ENCODE data around the gene VPS11.

VPS11 gene

GRCh38 chr11:119116235-119116594 is 48.6 kb downstream of the VPS11 start:
- Histone ChIP-seq H3K4me2 (ENCODE audit: low read depth, low read length, poor library complexity, severe bottlenecking) (no peak overlapping the region), H3K79me2 (ENCODE audit: insufficient read depth, low read length) (0 out of 2 replicates have a peak, but pooled peaks cover 5% of the 10 kb centered on the region), H3K9me2 (replicated peaks; ENCODE audit: low read depth, low read length) (no peaks in the 10 kb centered on the region)

DNA sequence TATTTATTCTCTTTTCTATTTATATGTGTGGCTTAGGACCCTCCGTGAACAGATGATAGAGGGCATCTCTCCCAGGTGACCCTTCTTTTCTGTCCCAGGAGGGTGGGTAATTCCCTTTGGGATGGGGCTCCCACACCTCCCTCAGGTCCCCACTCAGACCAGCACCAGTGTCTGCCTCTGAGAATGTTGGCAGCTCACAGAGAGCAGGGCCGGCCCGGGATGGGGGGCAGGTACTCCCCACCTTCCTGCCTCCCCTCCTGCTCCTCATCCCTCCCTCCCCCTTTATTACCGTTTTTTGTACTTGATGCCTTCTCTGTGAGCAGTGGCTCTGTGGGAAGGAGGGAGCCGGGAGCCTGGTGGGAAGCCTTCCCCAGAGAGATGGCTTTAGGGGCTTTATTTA is 49.0 kb downstream of the VPS11 start:
- Histone ChIP-seq H3K4me1 (ENCODE audit: insufficient read depth, low read length, poor library complexity, severe bottlenecking) (peaks cover 7% of the 10 kb centered on the region), H3K9ac (ENCODE audit: low read depth, low read length, poor library complexity, severe bottlenecking) (no peak overlapping the region), H3F3A (ENCODE audit: low read depth) (peaks cover 3% of the 10 kb centered on the region), H3K36me3 (ENCODE audit: insufficient read depth, low read length) (peaks cover 7% of the 10 kb centered on the region; the same call in 1 of the 2 replicates), H3K79me2 (ENCODE audit: insufficient read depth, low read length) (peaks cover 7% of the 10 kb centered on the region), H3K4me3 (ENCODE audit: low read length, poor library complexity, severe bottlenecking) (no peak overlapping the region), H3K9me2 (replicated peaks; ENCODE audit: low read depth, low read length) (no peaks in the 10 kb centered on the region), H3K4me2 (ENCODE audit: low read depth, low read length, poor library complexity, severe bottlenecking) (no peak overlapping the region), H2AFZ (ENCODE audit: low read length) (no peak overlapping the region), H4K20me1 (ENCODE audit: insufficient read depth, low read length, poor library complexity, severe bottlenecking) (no peaks in the 10 kb centered on the region), H3K9me3 (ENCODE audit: insufficient read depth, low read depth, low read length) (no peaks in the 10 kb centered on the region), H3K27me3 (ENCODE audit: insufficient read depth, low read length, poor library complexity, severe bottlenecking) (no peaks in the 10 kb centered on the region)
- no peak for TF ChIP-seq EZH2phosphoT487 (IDR thresholded peaks at IDR 0.05; ENCODE audit: borderline replicate concordance)
- TF ChIP-seq, protein P1, sequence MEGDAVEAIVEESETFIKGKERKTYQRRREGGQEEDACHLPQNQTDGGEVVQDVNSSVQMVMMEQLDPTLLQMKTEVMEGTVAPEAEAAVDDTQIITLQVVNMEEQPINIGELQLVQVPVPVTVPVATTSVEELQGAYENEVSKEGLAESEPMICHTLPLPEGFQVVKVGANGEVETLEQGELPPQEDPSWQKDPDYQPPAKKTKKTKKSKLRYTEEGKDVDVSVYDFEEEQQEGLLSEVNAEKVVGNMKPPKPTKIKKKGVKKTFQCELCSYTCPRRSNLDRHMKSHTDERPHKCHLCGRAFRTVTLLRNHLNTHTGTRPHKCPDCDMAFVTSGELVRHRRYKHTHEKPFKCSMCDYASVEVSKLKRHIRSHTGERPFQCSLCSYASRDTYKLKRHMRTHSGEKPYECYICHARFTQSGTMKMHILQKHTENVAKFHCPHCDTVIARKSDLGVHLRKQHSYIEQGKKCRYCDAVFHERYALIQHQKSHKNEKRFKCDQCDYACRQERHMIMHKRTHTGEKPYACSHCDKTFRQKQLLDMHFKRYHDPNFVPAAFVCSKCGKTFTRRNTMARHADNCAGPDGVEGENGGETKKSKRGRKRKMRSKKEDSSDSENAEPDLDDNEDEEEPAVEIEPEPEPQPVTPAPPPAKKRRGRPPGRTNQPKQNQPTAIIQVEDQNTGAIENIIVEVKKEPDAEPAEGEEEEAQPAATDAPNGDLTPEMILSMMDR (conservative IDR thresholded peaks at IDR 0.05; ENCODE audit: low read length) = no peak

More at GRCh38 chr11:119116235-119116594, 48.6 kb downstream of the VPS11 start:
- no peaks in the 10 kb centered on the region for H3K27me3 ChIP-seq (ENCODE audit: insufficient read depth, low read length, poor library complexity, severe bottlenecking)
- peaks cover 11% of the 10 kb centered on the region; the same call in 1 of the 2 replicates for H3K36me3 ChIP-seq (ENCODE audit: insufficient read depth, low read length)
- H3K4me3 ChIP-seq (ENCODE audit: low read length, poor library complexity, severe bottlenecking) = no peak overlapping the region
- no peak overlapping the region for H2AFZ ChIP-seq (ENCODE audit: low read length)
- H3K9ac ChIP-seq (ENCODE audit: low read depth, low read length, poor library complexity, severe bottlenecking) = no peak overlapping the region
- H3F3A ChIP-seq (ENCODE audit: low read depth) = peaks cover 3% of the 10 kb centered on the region
- no peaks in the 10 kb centered on the region for H4K20me1 ChIP-seq (ENCODE audit: insufficient read depth, low read length, poor library complexity, severe bottlenecking)
- TF ChIP-seq EZH2phosphoT487 (IDR thresholded peaks at IDR 0.05; ENCODE audit: borderline replicate concordance) = no peak
- H3K9me3 ChIP-seq (ENCODE audit: insufficient read depth, low read depth, low read length) = no peaks in the 10 kb centered on the region
- H3K4me1 ChIP-seq (ENCODE audit: insufficient read depth, low read length, poor library complexity, severe bottlenecking) = peaks cover 7% of the 10 kb centered on the region

DNA sequence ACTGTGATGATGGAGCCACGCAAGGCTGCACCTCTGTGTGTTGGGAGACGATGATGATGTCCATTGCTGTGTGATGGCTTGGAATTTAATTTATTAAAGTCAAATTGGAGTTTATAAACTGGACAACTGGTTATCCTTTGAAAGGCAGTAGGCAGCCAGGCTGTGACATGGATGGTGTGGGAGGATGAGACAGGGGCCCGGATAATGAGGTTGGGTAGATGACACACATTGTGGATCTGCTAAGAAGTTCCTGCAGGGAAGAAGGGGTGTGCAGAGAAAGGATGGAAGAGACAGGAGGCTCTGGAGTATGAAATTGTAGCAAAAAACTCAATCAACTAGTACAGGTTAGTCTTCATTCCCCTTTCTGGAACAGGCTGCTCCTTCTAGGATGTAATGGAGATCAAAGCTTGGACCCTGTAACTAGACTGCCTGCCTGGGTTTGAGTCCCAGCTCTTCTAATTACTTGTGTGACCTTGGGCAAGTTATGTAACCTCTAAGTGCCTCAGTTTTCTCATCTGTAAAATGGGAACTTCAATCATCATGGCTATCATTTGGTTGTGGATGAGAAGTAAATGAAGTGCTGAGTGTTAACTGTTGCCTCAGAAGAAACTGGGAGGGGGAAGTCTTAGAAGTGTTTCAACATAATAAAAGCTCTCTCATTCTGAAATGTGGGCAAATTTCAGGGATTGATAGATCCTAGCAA is 49.5 kb downstream of the VPS11 start:
- peaks cover 3% of the 10 kb centered on the region for H3F3A ChIP-seq (ENCODE audit: low read depth)
- H3K27me3 ChIP-seq (ENCODE audit: insufficient read depth, low read length, poor library complexity, severe bottlenecking) = no peaks in the 10 kb centered on the region
- no peak overlapping the region for H2AFZ ChIP-seq (ENCODE audit: low read length)
- peaks cover 3% of the 10 kb centered on the region for H4K20me1 ChIP-seq (ENCODE audit: insufficient read depth, low read length, poor library complexity, severe bottlenecking)
- TF ChIP-seq EZH2phosphoT487 (IDR thresholded peaks at IDR 0.05; ENCODE audit: borderline replicate concordance) = no peak
- TF ChIP-seq, protein P1 (conservative IDR thresholded peaks at IDR 0.05; ENCODE audit: low read length) = no peak
- H3K9ac ChIP-seq (ENCODE audit: low read depth, low read length, poor library complexity, severe bottlenecking) = no peak overlapping the region
- no peaks in the 10 kb centered on the region for H3K9me2 ChIP-seq (replicated peaks; ENCODE audit: low read depth, low read length)
- H3K4me3 ChIP-seq (ENCODE audit: low read length, poor library complexity, severe bottlenecking) = no peak overlapping the region
- peaks cover 11% of the 10 kb centered on the region for H3K4me1 ChIP-seq (ENCODE audit: insufficient read depth, low read length, poor library complexity, severe bottlenecking)
- peaks cover 6% of the 10 kb centered on the region; the same call in 1 of the 2 replicates for H3K36me3 ChIP-seq (ENCODE audit: insufficient read depth, low read length)
- H3K79me2 ChIP-seq (ENCODE audit: insufficient read depth, low read length) = peaks cover 13% of the 10 kb centered on the region
- H3K4me2 ChIP-seq (ENCODE audit: low read depth, low read length, poor library complexity, severe bottlenecking) = no peak overlapping the region
- no peaks in the 10 kb centered on the region for H3K9me3 ChIP-seq (ENCODE audit: insufficient read depth, low read depth, low read length)

- Histone ChIP-seq H3K4me3 (ENCODE audit: low read length, poor library complexity, severe bottlenecking) (no peak overlapping the region), H3K9me2 (replicated peaks; ENCODE audit: low read depth, low read length) (no peaks in the 10 kb centered on the region), H3K9ac (ENCODE audit: low read depth, low read length, poor library complexity, severe bottlenecking) (no peak overlapping the region), H3K27me3 (ENCODE audit: insufficient read depth, low read length, poor library complexity, severe bottlenecking) (no peaks in the 10 kb centered on the region), H3K9me3 (ENCODE audit: insufficient read depth, low read depth, low read length) (no peaks in the 10 kb centered on the region), H3K36me3 (ENCODE audit: insufficient read depth, low read length) (peaks cover 6% of the 10 kb centered on the region; the same call in 1 of the 2 replicates), H3K4me1 (ENCODE audit: insufficient read depth, low read length, poor library complexity, severe bottlenecking) (peaks cover 19% of the 10 kb centered on the region), H3K4me2 (ENCODE audit: low read depth, low read length, poor library complexity, severe bottlenecking) (no peak overlapping the region), H3K79me2 (ENCODE audit: insufficient read depth, low read length) (peaks cover 24% of the 10 kb centered on the region), H3F3A (ENCODE audit: low read depth) (peaks cover 3% of the 10 kb centered on the region), H2AFZ (ENCODE audit: low read length) (no peak overlapping the region), H4K20me1 (ENCODE audit: insufficient read depth, low read length, poor library complexity, severe bottlenecking) (peaks cover 8% of the 10 kb centered on the region)
- TF ChIP-seq, protein P1 (conservative IDR thresholded peaks at IDR 0.05; ENCODE audit: low read length) = no peak
- TF ChIP-seq EZH2phosphoT487 (IDR thresholded peaks at IDR 0.05; ENCODE audit: borderline replicate concordance) = no peak
Observed at GRCh38 chr11:119118227-119118626, 50.6 kb downstream of the VPS11 start.
